DMS114 treated with DMSO at 0.1 percent for 48 hours (cell line): Measurements from ENCODE around the gene KRTAP19-5.
"Not testable (repeated sequence)": the region's sequence is repeated elsewhere in the genome, so short reads cannot be mapped to it uniquely, and the experiment has no call there.

Source experiments
- DNase-seq: peaks from one replicate; lab custom pipeline; 2025; ENCODE audit not compliant: unreplicated experiment; lab: John Stamatoyannopoulos, UW

The KRTAP19-5 gene

GRCh38 chr21:30502041-30502440 lies at the start of gene KRTAP19-5:
Gene KRTAP19-5 (minus strand): TSS chr21:30502141. CDS start chr21:30502090, 51 bp downstream.
- DNase-seq = no peak

- DNase-seq = no peak
Observed at GRCh38 chr21:30541764-30542163, 39.8 kb upstream of the KRTAP19-5 start, which contains the start of gene KRTAP19-6. Gene KRTAP19-6 (minus strand): TSS chr21:30541864. CDS start chr21:30541833, 31 bp downstream.

DNA sequence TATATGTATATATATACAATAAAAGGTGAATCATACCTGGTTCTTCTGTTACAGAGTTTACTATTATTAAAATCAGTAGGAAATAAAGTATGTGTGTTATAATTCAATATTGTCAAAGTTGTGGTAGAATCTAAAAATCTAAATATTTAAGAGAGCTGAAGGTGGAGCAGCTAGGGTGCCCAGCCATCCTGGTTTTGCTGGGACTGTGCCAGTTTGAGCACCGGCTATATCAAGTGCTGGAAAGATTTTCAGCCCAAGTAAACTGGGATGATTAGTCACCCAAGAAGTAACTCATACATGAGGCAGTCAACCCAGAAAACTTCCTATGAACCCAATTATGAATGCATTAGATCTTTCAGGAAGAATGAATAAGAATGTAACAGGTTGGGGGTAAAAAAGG lies 16.9 kb upstream of the KRTAP19-5 start:
- no peak for DNase-seq

GRCh38 chr21:30515681-30516080 lies 13.7 kb upstream of the KRTAP19-5 start:
- DNase-seq = no peak

DNA sequence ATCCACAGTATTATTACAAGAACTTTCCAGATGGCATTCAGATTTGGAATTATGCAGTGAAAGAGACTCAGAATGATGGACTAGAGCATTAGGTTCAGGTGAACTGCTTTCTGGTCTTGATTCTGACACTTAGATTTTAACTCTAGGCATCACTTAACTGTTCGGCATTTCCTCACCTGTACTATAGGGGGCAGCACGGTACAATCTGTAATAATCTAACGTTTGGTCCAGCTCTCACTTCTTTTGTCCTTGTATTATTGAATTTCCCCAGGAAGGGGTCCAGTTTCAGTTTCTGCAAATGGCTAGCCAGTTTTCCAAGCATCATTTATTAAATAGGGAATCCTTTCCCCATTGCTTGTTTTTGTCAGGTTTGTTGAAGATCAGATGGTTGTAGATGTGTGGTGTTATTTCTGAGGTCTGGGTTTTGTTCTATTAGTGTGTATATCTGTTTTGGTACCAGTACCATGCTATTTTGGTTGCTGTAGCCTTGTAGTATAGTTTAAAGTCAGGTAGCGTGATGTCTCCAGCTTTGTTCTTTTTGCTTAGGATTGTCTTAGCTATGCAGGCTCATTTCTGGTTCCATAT lies 3.8 kb upstream of the KRTAP19-5 start:
- not testable (repeated sequence) for DNase-seq

GRCh38 chr21:30497065-30497464 lies 4.9 kb downstream of the KRTAP19-5 start, which contains the start of gene KRTAP19-4:
Gene KRTAP19-4 (minus strand): TSS chr21:30497165. CDS start chr21:30497110, 55 bp downstream.
- no peak for DNase-seq

DNA sequence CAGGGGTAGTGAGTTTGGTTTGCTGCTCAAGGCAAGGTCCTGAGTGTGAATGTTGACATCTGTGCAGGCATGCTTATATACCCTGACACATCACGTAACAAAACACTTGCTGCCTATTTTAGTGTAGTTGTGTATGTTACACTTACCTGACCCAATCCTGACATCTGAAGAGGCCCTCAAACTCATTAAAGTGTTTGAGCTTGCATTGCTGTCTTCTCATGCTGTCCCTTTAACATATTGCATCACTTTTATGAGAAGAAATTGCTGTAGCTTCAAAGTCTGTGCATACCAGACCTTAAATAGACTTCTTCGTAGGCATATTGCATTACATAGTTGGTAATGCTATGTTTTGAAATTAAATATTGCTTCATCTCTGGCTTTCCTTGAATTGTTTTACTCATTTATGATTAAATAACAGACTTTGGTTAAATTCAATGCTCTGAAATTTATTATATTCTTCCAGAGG lies 9.9 kb downstream of the KRTAP19-5 start, which contains the start of gene KRTAP19-3:
Gene KRTAP19-3 (minus strand): TSS at position 51 of the 466 bp plus-strand sequence. CDS start 56 bp downstream, outside the sequence.
- no peak for DNase-seq

GRCh38 chr21:30487336-30487735 lies 14.6 kb downstream of the KRTAP19-5 start, which contains the start of gene KRTAP19-2:
Gene KRTAP19-2 (minus strand): TSS chr21:30487436. CDS start chr21:30487348, 88 bp downstream.
- no peak for DNase-seq

DNA sequence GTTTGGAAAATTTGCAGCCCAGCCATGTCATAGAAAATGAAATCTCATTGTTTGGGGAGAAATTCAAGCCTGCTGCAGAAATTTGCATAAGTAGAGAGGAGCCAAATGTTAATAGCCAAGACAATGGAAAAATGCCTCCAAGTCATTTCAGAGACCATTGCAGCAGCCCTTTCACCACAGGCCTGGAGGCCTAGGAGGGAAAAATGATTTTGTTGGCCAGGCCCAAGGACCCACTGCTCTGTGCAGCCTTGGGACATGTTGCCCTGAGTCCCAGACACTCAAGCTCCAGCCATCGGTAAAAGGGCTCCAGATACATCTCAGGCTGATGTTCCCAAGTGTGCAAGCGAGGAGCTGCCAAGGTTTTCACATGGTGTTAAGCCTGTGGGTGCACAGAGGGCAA lies 15.8 kb downstream of the KRTAP19-5 start:
- no peak for DNase-seq

GRCh38 chr21:30482130-30482529 lies 19.8 kb downstream of the KRTAP19-5 start:
- DNase-seq = no peak

GRCh38 chr21:30480145-30480544 lies 21.8 kb downstream of the KRTAP19-5 start, which contains the start of gene KRTAP19-1:
Gene KRTAP19-1 (minus strand): TSS chr21:30480367. CDS start chr21:30480317, 50 bp downstream.
- no peak for DNase-seq

- no peak for DNase-seq
Observed at GRCh38 chr21:30479259-30479658, 22.7 kb downstream of the KRTAP19-5 start.

DNA sequence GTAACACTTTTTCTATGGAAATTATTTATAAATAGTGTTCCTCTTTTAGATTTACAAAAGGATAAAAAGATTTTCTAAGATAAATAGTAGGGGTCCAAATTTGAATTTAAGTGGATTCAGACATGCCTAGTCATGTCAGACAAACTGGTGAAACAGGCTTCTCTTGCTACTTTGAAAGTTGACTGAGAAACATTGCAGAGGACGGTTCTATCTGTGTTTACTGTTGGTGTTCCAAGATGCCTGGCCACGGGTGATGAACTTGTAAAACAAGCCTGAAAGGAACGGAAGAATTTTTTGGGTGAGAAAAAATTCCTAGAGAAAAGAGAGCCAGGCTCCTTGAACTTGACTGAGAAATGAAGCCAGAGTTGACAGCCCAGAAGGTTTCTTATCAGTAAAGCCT lies 23.9 kb downstream of the KRTAP19-5 start:
- no peak for DNase-seq

GRCh38 chr21:30468900-30469714 lies 32.8 kb downstream of the KRTAP19-5 start:
- DNase-seq = no peak

- peak; percentile 2 for DNase-seq
Observed at GRCh38 chr21:30463713-30464112, 38.2 kb downstream of the KRTAP19-5 start.
